Transverse colon (tissue), 4 donors: ENCODE measurements around the gene SREBF1.

Experiments used
- CTCF ChIP-seq, 5 experiments: fragments of 200-600 bp in 3 of 5; fragments of 450-650 bp in 2 of 5; sonication (generic) in 3 of 5; IDR thresholded peaks; 1 replicate in 2 of 5; 2 replicates in 3 of 5; pipeline ENCODE4 v1.5.1; 2016 to 2017; ENCODE audit warnings: antibody characterized with exemption in 5 of 5, inconsistent platforms in 3 of 5, mild to moderate bottlenecking in 2 of 5, moderate library complexity in 1 of 5
- POLR2AphosphoS5 ChIP-seq, 3 donors: sonication (generic); formaldehyde crosslinking; IDR thresholded peaks; one replicate each; pipeline ENCODE4 v1.6.1; 2016; ENCODE audit warnings: antibody characterized with exemption in 3 of 3

GRCh38 chr17:17824119-17824782 is 12.5 kb downstream of the SREBF1 start:
- TF ChIP-seq POLR2AphosphoS5 (IDR thresholded peaks at IDR 0.05), result no peak
- no peak for TF ChIP-seq CTCF (IDR thresholded peaks at IDR 0.05)
